Keratinocyte (primary cell): ENCODE data around the gene TPM4.

Experiments used
- EZH2 ChIP-seq: IDR thresholded peaks from one replicate; pipeline ENCODE4 v1.6.1; 2012; ENCODE audit warnings: inconsistent platforms, mild to moderate bottlenecking, low read length, moderate library complexity
- TF ChIP-seq, protein P1 (sequence below), 3 experiments: IDR thresholded peaks in 1 of 3; conservative IDR thresholded peaks in 1 of 3; optimal IDR thresholded peaks in 1 of 3; 2 replicates in 2 of 3; 3 replicates in 1 of 3; pipeline versions ENCODE3 to v1.5.1; 2011; ENCODE audit warnings: low read length in 3 of 3, mild to moderate bottlenecking in 3 of 3, moderate library complexity in 2 of 3, control low read depth in 1 of 3, inconsistent platforms in 1 of 3; ENCODE audit not compliant: insufficient read depth in 2 of 3; ENCODE audit errors: extremely low read depth in 1 of 3

DNA sequence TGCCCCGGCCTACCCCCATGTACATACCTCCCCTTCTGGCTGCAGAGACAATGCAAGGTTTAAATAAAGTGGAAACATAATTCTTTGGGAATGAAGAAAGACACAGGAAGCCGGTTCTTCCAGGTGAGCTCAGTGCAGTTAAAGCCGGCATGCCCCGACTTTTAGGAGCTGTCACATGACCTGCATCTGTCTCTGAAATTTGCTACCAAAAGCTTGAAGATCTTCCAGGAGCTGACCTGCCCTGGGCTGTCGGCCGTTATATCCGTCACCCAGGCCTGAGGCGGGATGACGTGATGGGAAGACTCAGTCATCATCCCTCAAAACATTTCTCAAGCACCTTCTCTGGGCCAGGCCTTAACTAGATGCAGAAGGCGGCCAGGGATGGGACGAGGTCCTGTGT, 45.7 kb downstream of the TPM4 start:
- TF ChIP-seq, protein P1, sequence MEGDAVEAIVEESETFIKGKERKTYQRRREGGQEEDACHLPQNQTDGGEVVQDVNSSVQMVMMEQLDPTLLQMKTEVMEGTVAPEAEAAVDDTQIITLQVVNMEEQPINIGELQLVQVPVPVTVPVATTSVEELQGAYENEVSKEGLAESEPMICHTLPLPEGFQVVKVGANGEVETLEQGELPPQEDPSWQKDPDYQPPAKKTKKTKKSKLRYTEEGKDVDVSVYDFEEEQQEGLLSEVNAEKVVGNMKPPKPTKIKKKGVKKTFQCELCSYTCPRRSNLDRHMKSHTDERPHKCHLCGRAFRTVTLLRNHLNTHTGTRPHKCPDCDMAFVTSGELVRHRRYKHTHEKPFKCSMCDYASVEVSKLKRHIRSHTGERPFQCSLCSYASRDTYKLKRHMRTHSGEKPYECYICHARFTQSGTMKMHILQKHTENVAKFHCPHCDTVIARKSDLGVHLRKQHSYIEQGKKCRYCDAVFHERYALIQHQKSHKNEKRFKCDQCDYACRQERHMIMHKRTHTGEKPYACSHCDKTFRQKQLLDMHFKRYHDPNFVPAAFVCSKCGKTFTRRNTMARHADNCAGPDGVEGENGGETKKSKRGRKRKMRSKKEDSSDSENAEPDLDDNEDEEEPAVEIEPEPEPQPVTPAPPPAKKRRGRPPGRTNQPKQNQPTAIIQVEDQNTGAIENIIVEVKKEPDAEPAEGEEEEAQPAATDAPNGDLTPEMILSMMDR (optimal IDR thresholded peaks at IDR 0.05 in 1 of 3, IDR thresholded peaks at IDR 0.05 in 1 of 3, conservative IDR thresholded peaks at IDR 0.05 in 1 of 3; ENCODE audit: extremely low read depth in 1 of 3, insufficient read depth in 2 of 3, low read length in 3 of 3), result no peak
- TF ChIP-seq EZH2, result no peak
